Measurements from ENCODE around the gene LIG1. TPM values are rescaled to one million over a fixed set of nuclear protein-coding genes. Genes with fewer than 3 reads are reported as not detected.

LIG1 gene
- total RNA-seq, 1 donor from 2014 or later = 16.9 TPM

DNA sequence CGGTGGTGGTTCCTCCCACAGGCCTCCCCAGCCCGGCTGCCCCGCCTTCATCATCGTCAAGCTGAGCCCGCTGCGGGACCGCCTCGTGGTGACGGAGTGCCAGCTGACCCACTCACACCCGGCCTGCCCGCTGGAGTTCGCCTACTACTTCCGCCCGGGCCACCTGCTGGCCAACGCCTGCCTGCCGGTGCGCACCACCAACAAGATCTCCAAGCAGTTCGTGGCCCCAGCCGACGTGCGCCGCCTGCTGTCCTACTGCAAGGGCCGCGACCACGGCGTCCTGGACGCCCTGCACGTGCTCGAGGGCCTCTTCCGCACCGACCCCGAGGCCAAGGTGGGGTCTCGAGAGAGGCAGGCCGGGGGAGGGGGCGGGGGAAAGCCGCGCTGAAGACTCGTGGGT, 12.3 kb upstream of the LIG1 start:
- peaks cover 17% of the 10 kb centered on the region for H3K36me3 Mint-ChIP-seq (ENCODE audit: unreplicated experiment)
- TF ChIP-seq, protein P1, sequence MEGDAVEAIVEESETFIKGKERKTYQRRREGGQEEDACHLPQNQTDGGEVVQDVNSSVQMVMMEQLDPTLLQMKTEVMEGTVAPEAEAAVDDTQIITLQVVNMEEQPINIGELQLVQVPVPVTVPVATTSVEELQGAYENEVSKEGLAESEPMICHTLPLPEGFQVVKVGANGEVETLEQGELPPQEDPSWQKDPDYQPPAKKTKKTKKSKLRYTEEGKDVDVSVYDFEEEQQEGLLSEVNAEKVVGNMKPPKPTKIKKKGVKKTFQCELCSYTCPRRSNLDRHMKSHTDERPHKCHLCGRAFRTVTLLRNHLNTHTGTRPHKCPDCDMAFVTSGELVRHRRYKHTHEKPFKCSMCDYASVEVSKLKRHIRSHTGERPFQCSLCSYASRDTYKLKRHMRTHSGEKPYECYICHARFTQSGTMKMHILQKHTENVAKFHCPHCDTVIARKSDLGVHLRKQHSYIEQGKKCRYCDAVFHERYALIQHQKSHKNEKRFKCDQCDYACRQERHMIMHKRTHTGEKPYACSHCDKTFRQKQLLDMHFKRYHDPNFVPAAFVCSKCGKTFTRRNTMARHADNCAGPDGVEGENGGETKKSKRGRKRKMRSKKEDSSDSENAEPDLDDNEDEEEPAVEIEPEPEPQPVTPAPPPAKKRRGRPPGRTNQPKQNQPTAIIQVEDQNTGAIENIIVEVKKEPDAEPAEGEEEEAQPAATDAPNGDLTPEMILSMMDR (IDR thresholded peaks at IDR 0.05; ENCODE audit: partially characterized antibody, unreplicated experiment) = peak; percentile 23
- no peak overlapping the region for H3K4me3 Mint-ChIP-seq (ENCODE audit: unreplicated experiment)
- peaks cover 7% of the 10 kb centered on the region for H3K27me3 Mint-ChIP-seq (ENCODE audit: unreplicated experiment)
- DNase-seq = no peak
- H3K4me1 Mint-ChIP-seq (ENCODE audit: low read depth, unreplicated experiment) = peaks cover 4% of the 10 kb centered on the region
- no peak overlapping the region for H3K27ac Mint-ChIP-seq (ENCODE audit: unreplicated experiment)
- H3K9me3 Mint-ChIP-seq (ENCODE audit: unreplicated experiment) = peaks cover 4% of the 10 kb centered on the region

DNA sequence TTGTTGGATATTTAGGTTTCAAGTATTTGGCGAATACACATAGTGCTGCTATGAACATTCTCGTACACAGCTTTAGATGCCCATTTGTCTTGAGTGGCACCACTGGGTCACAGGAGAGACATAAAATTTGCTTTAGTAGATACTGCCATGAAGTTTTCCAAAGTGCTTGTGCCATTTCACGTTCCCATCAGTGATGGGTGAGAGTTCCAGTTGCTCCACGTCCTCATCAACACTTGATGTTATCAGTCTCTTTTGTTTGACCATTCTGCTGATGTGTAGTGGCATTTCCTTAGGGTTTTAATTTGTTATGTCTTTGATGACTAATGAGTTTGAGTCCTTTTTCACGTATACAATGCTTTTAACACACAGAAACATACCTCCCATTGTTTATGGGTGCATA, 11.4 kb upstream of the LIG1 start:
- TF ChIP-seq, protein P1 (IDR thresholded peaks at IDR 0.05; ENCODE audit: partially characterized antibody, unreplicated experiment) = no peak
- DNase-seq = no peak
- Mint-ChIP-seq H3K9me3 (ENCODE audit: unreplicated experiment) (peaks cover 4% of the 10 kb centered on the region), H3K27ac (ENCODE audit: unreplicated experiment) (no peak overlapping the region), H3K27me3 (ENCODE audit: unreplicated experiment) (peaks cover 7% of the 10 kb centered on the region), H3K36me3 (ENCODE audit: unreplicated experiment) (peaks cover 17% of the 10 kb centered on the region), H3K4me1 (ENCODE audit: low read depth, unreplicated experiment) (peaks cover 3% of the 10 kb centered on the region), H3K4me3 (ENCODE audit: unreplicated experiment) (no peak overlapping the region)

DNA sequence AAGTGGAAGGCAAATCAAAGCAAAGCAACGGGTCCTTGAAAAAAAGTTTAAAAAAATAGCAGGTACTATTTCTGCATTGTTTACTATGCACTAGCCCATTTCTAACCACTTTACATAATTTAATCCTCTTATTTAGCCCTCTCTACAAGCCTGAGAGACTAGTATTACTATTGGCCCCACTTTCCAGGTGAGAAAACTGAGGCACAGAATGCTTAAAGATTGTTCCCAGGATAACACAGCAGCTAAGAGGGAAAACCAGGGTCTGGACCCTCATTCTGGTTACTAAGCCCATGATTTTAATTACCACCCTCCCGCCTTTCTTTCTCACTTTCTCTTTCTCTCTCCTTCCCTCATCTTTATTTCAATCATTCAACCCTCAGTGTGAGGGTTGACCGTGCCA, 6.1 kb upstream of the LIG1 start:
- H3K9me3 Mint-ChIP-seq (ENCODE audit: unreplicated experiment) = peaks cover 1% of the 10 kb centered on the region
- peaks cover 12% of the 10 kb centered on the region for H3K36me3 Mint-ChIP-seq (ENCODE audit: unreplicated experiment)
- H3K4me1 Mint-ChIP-seq (ENCODE audit: low read depth, unreplicated experiment) = no peaks in the 10 kb centered on the region
- no peak for DNase-seq
- TF ChIP-seq, protein P1 (IDR thresholded peaks at IDR 0.05; ENCODE audit: partially characterized antibody, unreplicated experiment) = no peak
- no peak overlapping the region for H3K27ac Mint-ChIP-seq (ENCODE audit: unreplicated experiment)
- no peak overlapping the region for H3K4me3 Mint-ChIP-seq (ENCODE audit: unreplicated experiment)
- H3K27me3 Mint-ChIP-seq (ENCODE audit: unreplicated experiment) = peaks cover 1% of the 10 kb centered on the region

DNA sequence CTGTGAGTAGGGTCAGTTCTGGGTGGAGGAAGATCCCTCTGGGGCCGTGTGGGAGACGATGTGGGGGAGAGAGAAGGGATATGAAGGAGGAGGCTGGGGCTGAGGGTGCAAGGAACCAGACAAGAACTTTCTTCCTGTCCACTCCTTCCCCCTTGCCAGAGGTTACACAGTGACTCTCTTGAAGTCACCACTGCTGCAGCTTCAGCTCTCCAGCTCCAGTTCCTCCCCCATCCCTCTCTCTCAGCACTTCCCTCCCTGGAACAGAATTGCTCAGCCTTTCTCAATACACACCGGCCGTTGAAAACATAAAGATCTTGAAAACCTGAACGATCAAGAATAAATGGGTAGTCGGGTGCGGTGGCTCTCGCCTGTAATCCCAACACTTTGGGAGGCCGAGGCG, 5.4 kb upstream of the LIG1 start:
- Mint-ChIP-seq H3K9me3 (ENCODE audit: unreplicated experiment) (peaks cover 1% of the 10 kb centered on the region), H3K27ac (ENCODE audit: unreplicated experiment) (no peak overlapping the region), H3K4me1 (ENCODE audit: low read depth, unreplicated experiment) (peaks cover 3% of the 10 kb centered on the region), H3K4me3 (ENCODE audit: unreplicated experiment) (no peak overlapping the region), H3K27me3 (ENCODE audit: unreplicated experiment) (peaks cover 6% of the 10 kb centered on the region), H3K36me3 (ENCODE audit: unreplicated experiment) (peaks cover 10% of the 10 kb centered on the region)
- no peak for DNase-seq
- TF ChIP-seq, protein P1 (IDR thresholded peaks at IDR 0.05; ENCODE audit: partially characterized antibody, unreplicated experiment) = no peak

DNA sequence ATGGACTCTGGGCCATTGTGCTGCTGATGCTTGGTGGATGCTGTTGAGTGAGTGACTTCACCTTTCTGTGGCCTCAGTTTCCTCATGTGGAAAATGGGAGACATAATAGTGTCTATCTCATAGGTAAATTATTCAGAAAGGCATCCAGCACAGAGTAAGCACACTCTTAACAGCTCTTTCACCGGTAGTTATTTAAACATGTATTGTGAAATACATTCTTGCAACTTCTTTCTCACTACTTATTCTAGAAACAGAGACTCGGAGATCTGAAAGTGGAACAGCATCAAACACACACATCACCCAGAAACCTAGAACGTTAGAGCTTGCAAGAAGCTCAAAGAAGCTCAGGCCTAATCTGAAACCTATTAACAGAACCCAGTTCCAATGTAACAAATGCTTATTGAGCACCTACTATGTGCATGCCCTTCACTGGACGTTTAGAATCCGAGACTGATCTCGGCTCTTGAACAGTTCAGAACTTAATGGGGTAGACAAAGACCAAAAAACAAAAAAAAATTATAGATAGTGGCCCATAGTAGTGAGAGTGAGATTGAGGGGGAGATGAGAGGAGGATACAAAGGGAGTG, 4.4 kb upstream of the LIG1 start:
- H3K4me3 Mint-ChIP-seq (ENCODE audit: unreplicated experiment) = no peak overlapping the region
- no peak for DNase-seq
- peaks cover 1% of the 10 kb centered on the region for H3K9me3 Mint-ChIP-seq (ENCODE audit: unreplicated experiment)
- no peak overlapping the region for H3K27ac Mint-ChIP-seq (ENCODE audit: unreplicated experiment)
- peaks cover 8% of the 10 kb centered on the region for H3K36me3 Mint-ChIP-seq (ENCODE audit: unreplicated experiment)
- H3K4me1 Mint-ChIP-seq (ENCODE audit: low read depth, unreplicated experiment) = peaks cover 3% of the 10 kb centered on the region
- TF ChIP-seq, protein P1 (IDR thresholded peaks at IDR 0.05; ENCODE audit: partially characterized antibody, unreplicated experiment) = no peak
- H3K27me3 Mint-ChIP-seq (ENCODE audit: unreplicated experiment) = peaks cover 7% of the 10 kb centered on the region
